ENCODE measurements around the gene ATP13A4.

The ATP13A4 gene

DNA sequence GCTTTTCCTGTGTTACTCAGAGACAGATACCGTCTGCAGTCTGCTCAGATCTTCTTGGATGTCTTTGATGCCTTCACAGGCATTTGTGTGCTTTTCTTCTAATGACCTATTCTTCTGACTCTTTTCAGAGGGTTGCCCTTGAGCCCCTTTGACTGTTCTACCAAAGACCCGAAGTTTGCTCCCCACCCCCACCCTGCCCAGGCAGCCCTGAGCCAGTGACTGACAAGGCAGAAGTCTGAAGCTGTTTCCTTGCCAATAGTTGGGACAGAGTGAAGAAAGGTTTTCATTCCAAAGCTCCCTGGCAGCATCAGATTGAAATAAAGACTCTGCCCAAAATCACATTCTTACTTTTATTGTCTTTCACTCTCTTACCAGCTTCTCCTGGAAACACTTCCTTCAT is 167.1 kb downstream of the ATP13A4 start:
- DNase-seq, result no peak

DNA sequence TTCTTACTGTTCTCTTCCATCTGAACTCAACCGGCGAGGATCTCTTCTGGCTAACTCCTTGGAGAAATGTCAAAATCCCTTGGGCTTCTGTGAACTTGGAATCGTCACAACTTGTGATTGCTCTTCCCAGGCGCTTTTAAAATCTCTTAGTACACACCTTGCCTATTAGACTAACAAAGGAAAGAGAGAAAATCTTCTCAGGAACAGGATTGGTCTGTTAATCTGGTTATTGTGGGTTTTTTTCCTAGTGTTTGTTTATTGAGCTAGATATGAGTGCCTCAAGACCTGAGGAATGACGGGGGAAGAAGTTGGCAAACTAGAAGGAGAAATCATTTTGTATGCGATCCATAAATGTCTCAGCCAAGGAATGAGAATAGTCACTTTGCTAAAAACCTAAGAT is 176.0 kb downstream of the ATP13A4 start, which contains the start of gene ATP13A5:
Gene ATP13A5, minus strand, starts transcription at position 48 of the 400 bp plus-strand sequence. Its CDS starts 28 bp downstream, at position 20.
- no peak for DNase-seq

DNA sequence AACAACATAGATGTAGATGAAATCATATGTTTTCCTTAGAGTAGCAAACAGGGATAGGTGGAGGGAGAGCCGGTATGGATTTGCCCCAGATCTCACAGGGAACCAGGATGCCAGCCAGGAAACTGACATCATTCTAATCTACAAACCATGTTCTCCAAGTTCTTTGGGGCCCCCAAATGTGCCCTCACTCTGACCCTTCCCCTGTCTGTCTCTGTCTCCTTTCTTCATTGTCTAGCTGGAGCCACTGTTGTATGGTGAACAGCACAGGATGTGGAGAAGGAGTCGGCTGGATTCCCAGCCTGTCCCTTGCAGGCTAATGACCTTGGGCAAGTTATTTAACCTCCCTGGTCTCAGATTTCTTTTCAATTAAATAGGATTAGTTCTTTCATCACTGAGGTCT is 177.1 kb downstream of the ATP13A4 start:
- peak; percentile 41 for DNase-seq

DNA sequence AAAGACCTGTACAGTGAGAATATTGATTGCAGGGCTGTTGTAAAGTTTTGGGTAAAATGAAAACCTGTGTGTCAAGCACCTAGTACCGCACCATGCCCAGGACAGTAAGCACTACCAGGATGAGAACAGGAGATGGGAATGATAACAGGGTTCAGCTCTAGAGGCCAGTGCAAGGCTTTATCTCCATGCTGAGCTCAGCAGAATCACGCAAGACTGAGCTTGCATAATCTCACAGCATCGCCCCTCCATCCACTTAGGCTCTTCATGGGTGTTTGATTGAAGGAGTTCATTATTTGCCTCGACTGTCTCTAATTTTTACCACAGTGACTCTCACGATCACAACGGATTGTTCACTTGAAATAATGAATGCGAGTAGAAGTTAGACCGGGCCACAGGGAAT is 179.1 kb downstream of the ATP13A4 start:
- DNase-seq, result no peak

DNA sequence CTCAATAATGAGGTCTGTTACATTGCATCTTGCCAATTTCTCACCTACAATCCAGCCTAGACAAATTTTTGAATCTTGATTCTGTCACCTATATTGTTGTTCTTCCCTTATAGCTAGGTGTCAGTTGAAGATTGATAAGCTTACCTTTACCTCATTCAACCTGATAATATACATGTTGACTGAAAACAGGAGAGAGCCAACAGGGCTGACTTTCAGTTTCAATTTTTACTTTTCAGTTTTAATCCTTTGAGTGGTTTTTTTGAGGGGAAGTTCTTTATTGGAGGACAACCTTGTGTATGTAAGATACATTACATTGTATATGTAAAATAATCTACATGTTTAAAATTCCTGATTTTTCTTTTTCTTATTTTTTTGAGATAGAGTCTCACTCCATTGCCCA is 181.9 kb downstream of the ATP13A4 start:
- DNase-seq, result no peak

DNA sequence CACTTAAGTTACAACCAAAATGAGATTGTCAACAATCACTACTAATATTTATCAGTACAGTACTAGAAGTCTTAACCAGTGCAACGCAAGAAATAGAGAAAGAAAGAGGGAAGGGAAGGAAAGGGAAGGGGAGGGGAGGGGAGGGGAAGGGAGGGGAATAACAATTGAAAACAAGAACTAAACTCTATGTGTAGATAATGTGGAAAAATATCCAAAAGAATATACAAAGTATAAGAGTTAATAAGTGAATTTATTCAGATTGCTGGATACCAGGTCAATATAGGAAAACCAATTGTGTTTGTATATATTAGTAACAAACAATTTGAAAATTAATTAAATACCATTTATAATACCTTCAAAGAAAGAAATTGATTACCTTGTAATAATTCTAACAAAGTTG is 186.8 kb downstream of the ATP13A4 start:
- DNase-seq, result no peak

DNA sequence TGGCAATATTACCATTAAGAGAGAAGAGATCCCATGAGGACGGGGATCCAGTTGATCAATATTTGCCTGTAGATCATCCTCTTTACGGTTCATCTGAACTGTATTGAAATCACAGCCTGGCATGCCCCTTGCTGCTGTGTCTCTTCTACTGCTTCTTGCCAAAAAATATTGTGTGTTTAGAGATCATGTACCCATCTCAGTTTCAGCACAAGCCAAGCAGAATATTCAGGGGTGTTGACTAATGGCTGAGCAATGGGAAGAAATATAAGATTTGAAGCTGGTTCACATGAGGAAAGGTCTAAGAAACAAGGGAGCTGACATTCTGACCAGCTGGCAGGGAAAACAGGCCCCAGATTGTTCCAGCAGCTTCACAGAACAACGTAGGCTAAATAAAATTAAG is 197.4 kb downstream of the ATP13A4 start:
- DNase-seq, result no peak

DNA sequence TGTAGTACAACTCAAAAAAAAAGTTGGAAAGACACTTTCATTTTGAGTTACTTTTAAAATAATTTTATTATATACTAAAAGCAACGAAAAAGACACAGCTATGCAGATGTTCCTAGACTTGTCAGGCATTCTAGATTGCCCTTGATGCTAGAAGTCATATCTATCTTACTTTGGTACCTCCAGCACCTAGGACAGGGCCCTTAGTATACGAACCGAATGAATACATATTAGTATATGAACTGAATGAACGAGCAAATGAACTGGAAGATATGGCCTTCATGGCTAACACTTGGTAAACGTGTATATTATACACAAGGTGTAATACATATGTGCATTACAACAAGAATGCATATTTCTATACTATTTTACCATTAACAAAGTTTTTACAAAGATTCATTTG is 200.3 kb downstream of the ATP13A4 start:
- no peak for DNase-seq

Measured in NCI-H82 (cell line).